ENCODE results near the gene MAMDC4. TPM values are rescaled to one million over a fixed set of nuclear protein-coding genes. Genes with fewer than 3 reads are reported as not detected.
"Not testable (repeated sequence)": the region's sequence is repeated elsewhere in the genome, so short reads cannot be mapped to it uniquely, and the experiment has no call there.

Gene MAMDC4
- total and polyA plus RNA-seq, 3 donors from 2014 or later, result 8.1 to 21.9 (median 18.3) TPM

DNA sequence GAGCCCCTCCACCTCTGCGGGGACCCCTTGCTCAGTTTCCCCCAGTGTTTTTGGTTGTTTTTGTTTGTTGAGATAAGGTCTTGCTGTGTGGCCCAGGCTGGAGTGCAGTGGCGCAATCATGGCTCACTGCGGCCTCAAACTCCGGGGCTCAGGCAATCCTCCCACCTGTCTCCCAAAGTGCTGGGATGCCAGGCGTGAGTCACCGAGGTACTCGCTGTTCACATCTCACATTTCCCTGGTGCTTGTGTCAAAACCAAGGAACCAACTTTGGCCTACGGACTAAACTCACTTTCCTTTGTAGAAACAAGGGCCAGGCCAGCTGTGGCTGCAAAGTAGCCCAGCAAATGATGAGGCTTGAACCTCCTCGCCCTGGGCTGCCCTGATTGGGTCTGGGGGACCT, 19.6 kb upstream of the MAMDC4 start:
- TF ChIP-seq POLR2A (IDR thresholded peaks at IDR 0.05), result no peak
- TF ChIP-seq, protein P1, sequence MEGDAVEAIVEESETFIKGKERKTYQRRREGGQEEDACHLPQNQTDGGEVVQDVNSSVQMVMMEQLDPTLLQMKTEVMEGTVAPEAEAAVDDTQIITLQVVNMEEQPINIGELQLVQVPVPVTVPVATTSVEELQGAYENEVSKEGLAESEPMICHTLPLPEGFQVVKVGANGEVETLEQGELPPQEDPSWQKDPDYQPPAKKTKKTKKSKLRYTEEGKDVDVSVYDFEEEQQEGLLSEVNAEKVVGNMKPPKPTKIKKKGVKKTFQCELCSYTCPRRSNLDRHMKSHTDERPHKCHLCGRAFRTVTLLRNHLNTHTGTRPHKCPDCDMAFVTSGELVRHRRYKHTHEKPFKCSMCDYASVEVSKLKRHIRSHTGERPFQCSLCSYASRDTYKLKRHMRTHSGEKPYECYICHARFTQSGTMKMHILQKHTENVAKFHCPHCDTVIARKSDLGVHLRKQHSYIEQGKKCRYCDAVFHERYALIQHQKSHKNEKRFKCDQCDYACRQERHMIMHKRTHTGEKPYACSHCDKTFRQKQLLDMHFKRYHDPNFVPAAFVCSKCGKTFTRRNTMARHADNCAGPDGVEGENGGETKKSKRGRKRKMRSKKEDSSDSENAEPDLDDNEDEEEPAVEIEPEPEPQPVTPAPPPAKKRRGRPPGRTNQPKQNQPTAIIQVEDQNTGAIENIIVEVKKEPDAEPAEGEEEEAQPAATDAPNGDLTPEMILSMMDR (IDR thresholded peaks at IDR 0.05), result no peak
- no peaks in the 10 kb centered on the region for H3K4me1 ChIP-seq
- no peaks in the 10 kb centered on the region for H3K9me3 ChIP-seq
- 86 to 88% methylated on average over 1 to 9 of the region's 9 CpGs for whole genome bisulfite sequencing, 2 donors
- no peaks in the 10 kb centered on the region for H3K27me3 ChIP-seq
- no peak for DNase-seq
- H3K36me3 ChIP-seq (ENCODE audit: low read depth, missing control alignments), result no peaks in the 10 kb centered on the region
- no peak overlapping the region for H3K27ac ChIP-seq
- intact Hi-C loops (cut with DNase I; ENCODE audit: low total_unique reads), result loop anchor here (10.0 kb wide), 1 partner anchor 202 kb away; the partner anchor contains the start of gene FUT7
- H3K4me3 ChIP-seq, result no peak overlapping the region

DNA sequence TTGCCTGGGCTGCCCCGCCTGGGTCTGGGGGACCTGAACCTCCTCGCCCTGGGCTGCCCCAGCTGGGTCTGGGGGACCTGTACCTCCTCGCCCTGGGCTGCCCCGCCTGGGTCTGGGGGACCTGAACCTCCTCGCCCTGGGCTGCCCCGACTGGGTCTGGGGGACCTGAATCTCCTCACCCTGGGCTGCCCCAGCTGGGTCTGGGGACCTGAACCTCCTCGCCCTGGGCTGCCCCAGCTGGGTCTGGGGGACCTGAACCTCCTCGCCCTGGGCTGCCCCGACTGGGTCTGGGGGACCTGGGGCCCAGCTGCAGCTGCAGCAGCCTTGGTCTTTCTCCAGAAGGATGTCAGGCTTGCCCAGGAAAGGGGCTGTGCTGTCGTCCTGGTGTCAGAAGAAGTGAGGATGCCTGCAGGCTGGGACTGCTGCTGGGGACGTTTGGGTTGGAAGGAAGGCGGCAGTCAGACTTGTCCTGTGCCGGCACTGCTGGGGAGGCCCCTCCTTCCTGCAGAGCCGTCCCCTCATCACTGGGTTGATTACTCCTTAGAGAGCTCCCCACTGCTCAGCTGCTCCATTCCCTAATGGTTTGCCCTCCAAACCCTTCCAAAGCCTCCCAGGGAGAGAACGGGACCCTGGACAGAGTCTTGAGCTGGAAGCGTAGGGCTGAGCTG, 18.6 kb upstream of the MAMDC4 start:
- not testable (repeated sequence) for H3K4me1 ChIP-seq; DNase-seq; H3K27me3 ChIP-seq; H3K27ac ChIP-seq; H3K4me3 ChIP-seq; H3K9me3 ChIP-seq; H3K36me3 ChIP-seq (ENCODE audit: low read depth, missing control alignments)
- intact Hi-C loops (cut with DNase I; ENCODE audit: low total_unique reads), result loop anchor here (10.0 kb wide), 1 partner anchor 201 kb away; the partner anchor contains the start of gene FUT7
- 88 to 95% methylated on average over 4 to 16 of the region's 16 CpGs for WGBS, 2 donors

DNA sequence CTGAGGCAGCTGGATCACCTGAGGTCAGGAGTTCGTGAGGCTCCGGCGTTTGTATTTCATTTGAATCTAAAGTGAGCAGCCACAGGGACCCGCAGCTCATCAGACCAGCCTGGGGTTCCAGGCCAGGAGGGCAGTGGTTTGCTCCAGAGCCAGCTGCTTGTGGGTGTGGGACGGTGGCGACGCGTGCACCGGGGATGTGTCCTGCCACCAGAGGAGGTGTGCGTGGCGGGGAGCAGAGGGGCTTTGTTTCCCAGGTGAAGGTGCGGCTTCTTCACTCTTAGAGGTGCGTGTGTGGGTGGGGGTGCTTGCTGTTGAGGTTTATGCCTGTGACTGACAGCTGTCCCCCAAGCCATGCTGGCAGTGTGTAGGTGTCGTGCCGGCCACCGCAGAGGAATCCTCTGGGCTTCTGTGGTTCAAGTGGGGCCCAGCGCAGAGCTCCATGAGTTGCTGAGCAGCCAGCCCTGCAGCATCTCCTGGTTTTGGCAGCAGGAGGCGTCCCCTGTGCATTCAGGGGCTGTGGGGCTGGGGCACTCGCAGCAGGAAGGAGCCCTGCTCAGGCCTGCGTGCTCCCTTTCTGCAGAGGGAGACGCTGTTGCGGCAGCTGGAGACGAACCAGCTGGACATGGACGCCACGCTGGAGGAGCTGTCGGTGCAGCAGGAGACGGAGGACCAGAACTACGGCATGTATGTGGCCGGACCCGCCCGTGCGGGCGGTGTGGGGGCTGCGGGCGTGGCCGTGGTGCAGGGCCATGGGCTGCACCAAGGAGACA, 16.8 kb upstream of the MAMDC4 start:
- H3K4me1 ChIP-seq, result peaks cover 5% of the 10 kb centered on the region
- H3K36me3 ChIP-seq (ENCODE audit: low read depth, missing control alignments), result no peaks in the 10 kb centered on the region
- H3K27me3 ChIP-seq, result no peaks in the 10 kb centered on the region
- H3K9me3 ChIP-seq, result no peaks in the 10 kb centered on the region
- no peak for TF ChIP-seq POLR2A (IDR thresholded peaks at IDR 0.05)
- TF ChIP-seq, protein P1 (IDR thresholded peaks at IDR 0.05), result no peak
- DNase-seq, result no peak
- WGBS, 2 donors, result 95 to 96% methylated on average over 26 to 33 of the region's 36 CpGs
- H3K27ac ChIP-seq, result no peak overlapping the region
- intact Hi-C loops (cut with DNase I; ENCODE audit: low total_unique reads), result loop anchor here (10.0 kb wide), 1 partner anchor 199 kb away; the partner anchor contains the start of gene FUT7
- H3K4me3 ChIP-seq, result no peak overlapping the region

DNA sequence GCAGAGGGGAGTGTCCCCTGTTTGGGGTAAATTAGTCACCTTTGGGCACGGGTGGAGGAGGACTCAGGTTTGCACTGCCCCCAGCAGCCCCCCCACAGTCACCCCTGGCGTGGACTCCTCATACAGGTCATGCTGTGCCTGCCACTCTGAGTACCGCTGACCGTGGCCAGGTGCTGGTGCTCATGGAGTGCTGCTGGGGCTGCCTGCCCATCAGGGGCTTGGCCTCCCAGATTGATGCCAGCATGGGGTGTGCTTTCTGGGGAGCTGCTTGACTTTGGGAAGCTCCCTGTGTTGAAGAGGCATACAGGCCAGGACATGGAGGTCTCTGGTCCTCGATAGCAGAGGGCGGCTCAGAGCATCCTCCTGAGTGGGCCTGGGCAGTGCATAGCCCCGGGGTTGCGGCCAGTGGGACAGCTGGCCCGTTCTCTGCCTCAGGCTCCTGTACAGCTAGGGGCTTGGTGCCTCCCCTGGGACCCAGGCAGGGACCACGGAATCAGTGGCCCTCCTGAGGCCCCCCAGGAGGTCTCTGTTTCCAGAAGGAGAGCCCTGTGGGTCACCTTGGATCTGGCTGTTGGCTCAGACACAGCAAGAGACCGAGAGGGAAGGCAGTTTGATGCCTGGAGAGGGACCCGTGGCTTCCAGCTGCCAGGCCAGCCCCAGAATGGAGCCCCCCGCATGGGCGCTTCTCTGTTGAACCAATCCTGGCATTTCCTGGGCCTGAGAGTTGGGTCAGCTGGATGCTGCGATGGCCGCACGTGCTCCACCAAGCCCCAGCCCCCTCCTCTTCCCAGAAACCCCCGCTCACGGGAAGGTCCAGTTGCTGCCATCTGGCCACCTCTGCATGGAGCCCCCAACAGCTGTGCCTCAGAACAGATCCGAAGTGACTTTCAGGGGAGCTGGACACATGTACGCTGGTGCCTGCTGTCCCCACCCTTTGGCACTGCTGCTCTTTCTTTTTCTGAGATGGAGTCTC, 15.9 kb upstream of the MAMDC4 start:
- no peak overlapping the region for H3K4me3 ChIP-seq
- H3K9me3 ChIP-seq, result no peaks in the 10 kb centered on the region
- peaks cover 11% of the 10 kb centered on the region for H3K4me1 ChIP-seq
- TF ChIP-seq POLR2A (IDR thresholded peaks at IDR 0.05), result no peak
- TF ChIP-seq, protein P1 (IDR thresholded peaks at IDR 0.05), result no peak
- 79 to 89% methylated on average over 6 to 21 of the region's 21 CpGs for WGBS, 2 donors
- intact Hi-C loops (cut with DNase I; ENCODE audit: low total_unique reads), result loop anchor here (10.0 kb wide), 1 partner anchor 199 kb away; the partner anchor contains the start of gene FUT7
- H3K27me3 ChIP-seq, result no peaks in the 10 kb centered on the region
- DNase-seq, result no peak
- no peaks in the 10 kb centered on the region for H3K36me3 ChIP-seq (ENCODE audit: low read depth, missing control alignments)
- H3K27ac ChIP-seq, result no peak overlapping the region
